A673 (cell line): ENCODE measurements around the gene RASSF6. TPM values are rescaled to one million over a fixed set of nuclear protein-coding genes. Genes with fewer than 3 reads are reported as not detected.
"Not testable (repeated sequence)": the region's sequence is repeated elsewhere in the genome, so short reads cannot be mapped to it uniquely, and the experiment has no call there.

Experiments
- BruUV-seq: library from RNA; stranded (reverse); fragments of 400-500 nt; replicated peaks from 2 replicates; lab custom pipeline; 2021; lab: Mats Ljungman, UMichigan
- CTCF ChIA-PET: fragments of 300-600 bp; sonication (Branson Sonifier 250); formaldehyde crosslinking; loops from one replicate; lab custom pipeline; 2022; ENCODE audit warnings: antibody characterized with exemption; lab: Charles Lee
- POLR2A ChIA-PET: fragments of 300-600 bp; sonication (Branson Sonifier 250); formaldehyde crosslinking; loops from one replicate; lab custom pipeline; 2022; ENCODE audit warnings: antibody characterized with exemption; ENCODE audit not compliant: low non-redundant PET; lab: Charles Lee
- DNase-seq: peaks from one replicate; pipeline ENCODE4 v3.0.0-alpha.2; 2015; ENCODE audit warnings: low spot score
- H3K27ac ChIP-seq: fragments of 200-600 bp; sonication (generic); 2 replicates; pipeline ENCODE4 v1.5.1; 2016; ENCODE audit warnings: mixed run types, low read depth, mild to moderate bottlenecking, mixed read lengths, antibody characterized with exemption, low read length; ENCODE audit not compliant: poor library complexity, severe bottlenecking
- H3K27me3 ChIP-seq: fragments of 200-600 bp; sonication (generic); replicated peaks from 2 replicates; pipeline ENCODE4 v1.6.1; 2017; ENCODE audit warnings: mixed run types, low read depth, mild to moderate bottlenecking, mixed read lengths, antibody characterized with exemption, low read length; ENCODE audit not compliant: insufficient read depth, poor library complexity
- H3K36me3 ChIP-seq: fragments of 200-600 bp; sonication (generic); 2 replicates; pipeline ENCODE4 v1.6.1; 2016; ENCODE audit warnings: mixed run types, mild to moderate bottlenecking, mixed read lengths, antibody characterized with exemption, low read length; ENCODE audit not compliant: insufficient read depth, poor library complexity, severe bottlenecking
- H3K4me1 ChIP-seq: fragments of 200-600 bp; sonication (generic); 2 replicates; pipeline ENCODE4 v1.6.1; 2017; ENCODE audit warnings: mixed run types, mild to moderate bottlenecking, mixed read lengths, antibody characterized with exemption, low read length; ENCODE audit not compliant: insufficient read depth, poor library complexity, severe bottlenecking
- H3K4me3 ChIP-seq: fragments of 200-600 bp; sonication (generic); 2 replicates; pipeline ENCODE4 v1.5.1; 2016; ENCODE audit warnings: low read depth, mixed run types, mild to moderate bottlenecking, mixed read lengths, low read length; ENCODE audit not compliant: poor library complexity, severe bottlenecking
- H3K9me3 ChIP-seq: fragments of 200-600 bp; sonication (generic); 2 replicates; pipeline ENCODE4 v1.6.1; 2016; ENCODE audit warnings: mixed run types, low read depth, mild to moderate bottlenecking, mixed read lengths, antibody characterized with exemption, low read length; ENCODE audit not compliant: poor library complexity, severe bottlenecking
- CTCF ChIP-seq: fragments of 300-800, 200-600 bp; sonication (generic); conservative IDR thresholded peaks from 2 replicates; pipeline ENCODE4 v1.5.1; 2017; ENCODE audit warnings: low read depth, mild to moderate bottlenecking, antibody characterized with exemption, low read length, moderate library complexity, mixed read lengths
- EZH2 ChIP-seq: fragments of 200-600 bp; sonication (generic); IDR thresholded peaks from 2 replicates; pipeline ENCODE4 v1.6.1; 2017; ENCODE audit warnings: borderline replicate concordance, low read depth, mild to moderate bottlenecking, mixed read lengths, antibody characterized with exemption, low read length; ENCODE audit not compliant: poor library complexity, severe bottlenecking
- intact Hi-C: fragments of 100-400 bp; cut with micrococcal nuclease; formaldehyde crosslinking; loops from one replicate; pipeline ENCODE4 v1.10.0; 2022; ENCODE audit not compliant: unreplicated experiment
- total RNA-seq: library from RNA; stranded (reverse); gene quantifications from 2 replicates; pipeline ENCODE4 v1.2.3, GENCODE V29; 2021

RASSF6 gene
- total RNA-seq, 1 experiment from 2014 or later = not detected

GRCh38 chr4:73646117-73646516 is 25.9 kb upstream of the RASSF6 start:
- intact Hi-C loops = no loop called here
- Histone ChIP-seq H3K4me3 (no peak overlapping the region), H3K36me3 (no peaks in the 10 kb centered on the region), H3K4me1 (no peaks in the 10 kb centered on the region), H3K27me3 (no peaks in the 10 kb centered on the region), H3K27ac (no peak overlapping the region), H3K9me3 (no peaks in the 10 kb centered on the region)
- CTCF ChIA-PET = no interaction called here
- POLR2A ChIA-PET = no interaction called here
- no peak for DNase-seq
- no TSS peak for BruUV-seq
- no peak for TF ChIP-seq CTCF
- no peak for TF ChIP-seq EZH2

- H3K4me3 ChIP-seq = no peak overlapping the region
- POLR2A ChIA-PET = no interaction called here
- BruUV-seq = no TSS peak
- CTCF ChIA-PET = no interaction called here
- H3K4me1 ChIP-seq = no peaks in the 10 kb centered on the region
- H3K9me3 ChIP-seq = no peaks in the 10 kb centered on the region
- no peaks in the 10 kb centered on the region for H3K27me3 ChIP-seq
- TF ChIP-seq CTCF = no peak
- no peak for TF ChIP-seq EZH2
- no peak overlapping the region for H3K27ac ChIP-seq
- no peaks in the 10 kb centered on the region for H3K36me3 ChIP-seq
- intact Hi-C loops = no loop called here
- DNase-seq = no peak
Observed at GRCh38 chr4:73631565-73632226, 11.5 kb upstream of the RASSF6 start.

- CTCF ChIA-PET, H3K9me3 ChIP-seq, H3K4me1 ChIP-seq, H3K27ac ChIP-seq, DNase-seq, H3K4me3 ChIP-seq, H3K36me3 ChIP-seq, intact Hi-C loops, H3K27me3 ChIP-seq, BruUV-seq, POLR2A ChIA-PET: not testable (repeated sequence)
Observed at GRCh38 chr4:73628834-73629233, 8.6 kb upstream of the RASSF6 start.

GRCh38 chr4:73621357-73621756 is 1.1 kb upstream of the RASSF6 start:
- no TSS peak for BruUV-seq
- intact Hi-C loops = no loop called here
- CTCF ChIA-PET = no interaction called here
- no peak for DNase-seq
- Histone ChIP-seq H3K27ac (no peak overlapping the region), H3K9me3 (no peaks in the 10 kb centered on the region), H3K4me1 (no peaks in the 10 kb centered on the region), H3K27me3 (no peaks in the 10 kb centered on the region), H3K36me3 (no peaks in the 10 kb centered on the region), H3K4me3 (no peak overlapping the region)
- POLR2A ChIA-PET = no interaction called here
- TF ChIP-seq CTCF (no peak), EZH2 (no peak)
